Measurements from ENCODE around the gene RHEB. TPM values are rescaled to one million over a fixed set of nuclear protein-coding genes. Genes with fewer than 3 reads are reported as not detected.

The RHEB gene
- polyA plus RNA-seq, 5 donors: 97.7 to 136 (median 110) TPM

DNA sequence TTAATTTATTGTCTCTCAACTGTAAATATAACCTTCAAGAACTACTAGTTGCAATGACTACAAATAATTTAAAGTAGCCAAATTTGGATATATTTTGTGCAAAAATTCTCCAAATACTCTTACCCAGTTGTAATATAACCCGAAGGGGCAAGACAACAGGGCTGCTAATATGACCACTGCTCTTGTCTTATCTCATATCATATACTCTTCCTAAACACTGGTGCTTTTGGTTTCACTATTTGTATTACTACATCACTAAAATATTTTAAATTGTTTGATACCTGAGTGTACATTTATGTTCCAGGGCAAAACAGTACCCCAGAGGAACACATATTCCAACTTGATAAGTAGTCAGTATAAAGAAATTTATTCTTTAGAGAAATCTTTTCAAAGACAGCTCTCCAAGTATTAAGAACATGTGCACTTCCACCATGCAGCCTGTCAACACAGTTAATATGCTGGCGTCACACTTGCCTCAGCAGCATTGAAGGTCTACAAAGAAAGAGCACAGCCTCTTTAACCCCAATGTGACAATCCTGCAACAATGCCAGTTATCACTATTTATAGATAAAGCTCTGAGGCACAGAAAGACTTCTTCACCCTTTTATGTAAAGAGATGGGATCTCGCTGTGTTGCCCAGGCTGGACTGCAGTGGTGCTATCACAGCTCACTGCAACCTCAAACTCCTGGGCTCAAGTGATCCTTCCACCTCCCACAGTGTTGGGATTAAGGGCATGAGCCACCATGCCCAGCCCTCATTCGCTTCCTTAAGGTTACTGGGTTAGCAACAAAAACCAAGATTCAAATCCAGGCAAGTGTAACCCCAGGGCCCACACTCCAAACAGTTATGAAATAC lies 37.8 kb downstream of the RHEB start:
- DNase-seq: no peak

GRCh38 chr7:151477867-151478266 lies 41.8 kb downstream of the RHEB start:
- no peak for DNase-seq

GRCh38 chr7:151472644-151473380 lies 46.9 kb downstream of the RHEB start:
- no peak for DNase-seq

DNA sequence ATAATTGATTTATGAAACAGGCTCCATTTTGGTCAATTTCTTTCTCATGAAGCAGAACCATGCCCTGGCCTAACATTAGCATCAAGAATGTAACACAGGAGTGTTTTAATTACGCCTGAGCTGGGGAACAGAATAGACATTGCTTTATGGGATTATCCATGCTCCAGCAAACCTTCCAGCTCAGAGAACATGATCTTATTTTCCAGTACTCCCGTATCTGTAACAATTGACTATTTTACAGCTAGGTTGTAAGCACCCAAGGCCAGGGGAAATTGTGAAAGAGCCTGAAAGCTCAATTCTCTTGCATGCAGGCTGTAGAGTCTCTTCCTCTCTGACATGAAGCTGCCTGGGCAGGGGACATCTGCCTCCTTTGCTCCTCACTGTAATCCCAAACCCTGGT lies 49.0 kb downstream of the RHEB start:
- DNase-seq: no peak

DNA sequence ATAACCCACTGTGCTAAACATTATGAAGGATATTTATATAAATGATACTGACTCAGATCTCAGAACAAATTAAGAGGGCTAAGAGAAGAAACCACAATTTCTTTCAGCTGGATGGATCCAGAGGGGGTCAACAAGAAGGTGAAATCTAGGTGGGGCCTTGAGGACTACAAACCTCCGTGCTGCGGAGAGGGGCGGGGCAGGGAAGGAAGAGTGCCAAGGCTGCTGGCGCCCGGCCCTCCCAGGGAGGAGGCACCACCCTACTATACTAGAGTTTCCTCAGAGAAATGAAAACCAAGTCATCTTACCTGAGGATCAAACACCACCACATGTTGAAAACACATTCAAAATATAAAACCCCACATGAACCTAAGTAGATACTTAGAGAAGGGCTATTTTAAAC lies 50.4 kb downstream of the RHEB start:
- no peak for DNase-seq

- DNase-seq: no peak
Observed at GRCh38 chr7:151468217-151469018, 51.3 kb downstream of the RHEB start.

DNA sequence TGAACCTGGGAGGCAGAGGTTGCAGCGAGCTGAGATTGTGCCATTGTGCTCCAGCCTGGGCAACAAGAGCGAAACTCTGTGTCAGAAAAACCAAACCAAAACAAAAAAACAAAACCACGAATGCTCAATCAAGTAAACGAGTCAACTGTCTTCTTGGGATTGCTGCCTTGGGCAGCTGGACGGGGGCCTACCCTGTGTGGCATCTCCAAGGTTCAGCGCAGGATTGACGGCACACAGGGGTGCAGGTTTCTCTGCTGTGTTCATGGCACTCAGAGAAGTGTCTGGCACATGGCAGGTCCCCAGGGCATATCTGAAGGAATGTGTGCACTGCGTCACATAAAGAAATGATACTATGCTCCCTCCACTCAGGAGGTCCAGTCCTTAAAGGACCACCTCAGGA lies 54.5 kb downstream of the RHEB start:
- DNase-seq: no peak

DNA sequence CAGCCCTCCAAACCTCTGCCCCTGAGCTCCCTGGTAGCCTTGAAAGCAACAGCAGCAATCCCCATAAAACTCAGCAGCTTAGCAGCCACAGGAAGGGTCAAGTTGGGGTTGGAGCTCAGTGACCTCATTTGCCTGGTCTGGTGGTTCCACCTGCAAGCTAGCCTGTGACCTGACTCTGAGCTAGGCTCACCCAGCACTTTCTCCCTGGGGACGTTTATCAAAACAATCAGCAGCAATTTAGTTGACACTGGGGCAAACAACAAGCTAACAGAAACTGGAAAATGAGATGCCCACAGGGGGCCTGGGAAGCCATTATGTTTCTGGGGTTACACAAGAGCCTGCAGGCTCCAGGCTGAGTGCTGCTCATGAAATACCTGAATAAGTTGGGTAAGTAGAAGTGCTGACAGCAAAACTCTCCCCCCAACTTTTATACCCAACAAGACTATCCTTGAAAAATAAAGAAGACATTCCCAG lies 57.4 kb downstream of the RHEB start:
- no peak for DNase-seq

DNA sequence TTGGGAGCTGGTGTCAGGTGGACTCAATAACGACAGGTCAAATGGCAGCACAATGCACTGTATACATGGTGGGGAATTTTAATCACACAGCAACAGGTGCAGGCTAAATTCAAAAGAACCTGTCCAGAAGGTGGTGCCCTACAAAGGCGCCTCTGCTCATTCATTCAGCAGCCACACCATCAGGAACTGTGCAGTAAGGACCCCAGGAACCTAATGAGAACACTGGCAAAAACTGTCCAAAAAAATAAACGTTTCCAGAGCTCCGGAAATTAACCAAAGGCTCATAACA lies 57.8 kb downstream of the RHEB start:
- no peak for DNase-seq

DNA sequence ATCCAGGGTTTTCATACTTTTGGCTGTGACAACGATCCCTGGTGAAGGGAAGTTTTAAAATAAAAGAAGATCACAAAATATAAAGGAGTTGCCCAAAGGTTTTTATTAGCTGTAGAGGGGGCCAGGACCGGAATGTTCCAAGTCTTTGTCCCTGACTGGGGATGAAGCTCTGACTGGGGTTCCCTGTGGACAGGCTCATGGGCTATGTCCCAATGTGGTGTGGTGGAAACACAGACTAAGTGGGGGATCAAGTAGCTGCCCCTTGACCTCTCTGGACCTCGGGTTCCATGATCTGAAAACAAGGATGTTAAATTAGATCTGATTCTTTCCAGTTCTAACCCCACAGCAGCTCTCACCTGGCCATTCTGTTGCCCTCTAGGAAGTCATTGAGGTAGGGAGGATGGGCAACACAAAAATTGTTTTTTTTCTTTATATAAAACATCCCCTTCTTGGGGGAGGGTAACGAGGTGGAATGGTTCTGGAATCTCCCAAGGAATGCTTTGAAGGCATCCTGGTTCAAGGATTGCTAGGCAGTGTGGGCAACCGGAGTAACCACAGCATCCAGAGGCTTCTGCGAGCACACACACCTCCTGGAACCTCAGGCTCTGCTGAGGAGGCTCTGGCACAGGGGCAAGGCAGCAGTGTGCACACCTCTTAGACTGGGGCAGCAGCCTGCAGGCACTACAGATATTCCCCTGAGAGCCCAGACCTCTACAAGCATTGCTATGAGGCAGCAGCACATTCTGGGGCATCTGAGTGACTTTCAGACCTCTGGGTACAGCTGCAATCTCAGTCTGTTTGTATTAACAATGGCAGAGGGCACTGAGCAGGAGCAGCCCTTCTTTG lies 58.4 kb downstream of the RHEB start:
- DNase-seq: no peak

DNA sequence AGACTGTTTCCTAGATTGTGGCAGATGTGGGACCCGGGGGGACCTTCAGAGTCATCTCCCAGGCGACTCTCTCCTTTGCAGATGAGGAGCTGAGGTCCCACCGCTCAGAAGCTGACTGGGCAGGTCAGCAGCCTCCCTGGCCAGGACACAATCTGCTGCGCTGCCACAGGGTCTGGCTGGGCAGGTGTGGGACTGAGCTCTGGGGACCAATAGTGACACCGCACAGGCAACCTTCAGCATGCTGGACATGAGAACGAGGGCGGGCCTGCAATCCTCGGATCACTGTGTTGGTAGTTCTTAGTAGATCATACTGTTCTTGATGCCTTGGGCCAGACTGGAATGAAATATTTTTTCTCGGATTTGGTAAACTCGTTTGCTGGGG lies 59.2 kb downstream of the RHEB start:
- no peak for DNase-seq

GRCh38 chr7:151459726-151460473 lies 59.8 kb downstream of the RHEB start:
- peak; percentile 76 to 82 for DNase-seq

GRCh38 chr7:151457534-151457933 lies 62.2 kb downstream of the RHEB start:
- DNase-seq: no peak

DNA sequence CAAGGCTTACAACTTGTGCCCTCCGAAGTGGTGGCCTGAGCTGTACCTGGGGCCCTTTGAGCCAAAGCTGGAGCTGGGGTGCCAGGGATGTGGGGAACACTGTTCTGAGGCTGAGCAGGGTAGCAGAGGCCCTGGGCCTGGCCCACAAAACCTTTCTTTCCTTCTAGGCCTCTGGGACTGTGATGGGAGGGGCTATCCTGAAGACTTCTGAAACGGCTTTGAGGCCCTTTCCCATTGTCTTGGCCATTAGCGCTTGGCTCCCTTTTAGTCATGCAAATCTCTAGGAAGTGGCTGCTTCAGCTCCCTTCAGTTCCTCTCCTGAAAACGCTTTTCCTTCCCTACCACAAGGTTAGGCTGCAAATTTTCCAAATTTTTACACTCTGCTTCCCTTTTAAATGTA lies 62.9 kb downstream of the RHEB start:
- no peak for DNase-seq

DNA sequence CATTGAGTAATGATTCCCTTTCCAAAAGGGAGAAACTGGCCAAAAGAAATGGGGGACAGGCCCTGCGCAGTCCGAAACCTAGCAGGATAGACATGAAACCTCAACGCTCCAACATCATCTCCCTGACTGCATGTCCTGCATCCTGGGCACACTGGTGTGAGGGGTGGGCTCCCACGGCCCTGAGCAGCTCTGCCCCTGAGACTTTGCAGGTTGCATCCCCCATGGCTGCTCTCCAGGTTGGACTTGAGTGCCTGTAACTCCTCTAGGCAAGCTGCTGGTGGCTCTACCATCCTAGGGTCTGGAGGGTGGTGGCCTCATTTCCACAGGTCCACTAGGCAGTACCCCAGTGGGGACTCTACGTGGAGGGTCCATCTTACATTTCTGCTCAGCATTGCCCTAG lies 63.4 kb downstream of the RHEB start:
- DNase-seq: no peak

DNA sequence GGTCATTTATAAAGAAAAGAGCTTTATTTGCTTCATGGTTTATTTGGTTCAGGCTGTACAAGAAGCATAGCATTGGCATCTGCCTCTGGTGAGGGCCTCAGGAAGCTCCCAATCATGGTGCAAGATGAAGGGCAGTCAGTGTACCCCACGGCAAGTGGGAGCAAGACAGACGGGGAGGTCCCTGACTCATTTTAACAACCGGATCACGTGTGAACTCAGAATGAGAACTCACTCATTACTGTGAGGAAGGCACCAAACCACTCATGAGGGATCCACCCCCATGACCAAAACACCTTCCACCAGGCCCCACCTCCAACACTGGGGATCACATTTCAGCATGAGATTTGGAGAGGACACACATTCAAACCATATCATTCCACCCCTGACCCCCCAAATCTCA lies 64.0 kb downstream of the RHEB start:
- DNase-seq: no peak

- no peak for DNase-seq
Observed at GRCh38 chr7:151454932-151455530, 64.7 kb downstream of the RHEB start.

GRCh38 chr7:151454305-151454704 lies 65.4 kb downstream of the RHEB start:
- no peak for DNase-seq

GRCh38 chr7:151453326-151453791 lies 66.3 kb downstream of the RHEB start:
- DNase-seq: no peak

DNA sequence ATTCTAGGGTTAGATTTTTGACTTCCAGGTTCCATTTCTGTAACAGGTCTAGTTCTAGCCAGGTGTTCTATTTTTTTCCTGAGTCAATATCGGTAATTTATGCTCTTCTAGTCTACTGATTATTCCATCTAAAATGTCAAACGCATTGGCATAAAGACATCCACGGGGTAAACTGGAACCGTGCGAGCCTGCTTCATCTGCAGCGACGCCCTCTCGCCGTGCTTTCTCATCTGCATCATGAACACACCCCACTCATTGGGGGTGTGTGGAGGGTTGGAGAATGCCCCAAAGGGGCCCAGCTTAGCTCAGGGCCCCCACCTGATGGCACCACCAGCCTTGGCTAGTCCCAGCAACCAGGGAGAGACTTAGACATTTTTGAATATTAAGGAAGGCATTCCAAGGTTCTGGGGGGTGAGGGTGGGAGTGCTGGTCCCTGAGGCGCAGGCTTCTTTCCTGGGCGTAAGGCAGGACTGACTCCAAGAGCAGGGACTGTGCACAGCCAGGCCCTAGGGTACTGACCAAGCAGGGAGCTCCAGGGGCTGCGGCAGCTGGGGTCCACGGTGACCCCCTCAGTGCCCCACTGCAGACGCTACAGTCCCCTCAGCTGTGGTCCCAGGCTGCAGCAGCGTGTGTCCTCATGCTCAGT lies 66.9 kb downstream of the RHEB start:
- DNase-seq: no peak
